ENCODE results near the gene STK39.

DNA sequence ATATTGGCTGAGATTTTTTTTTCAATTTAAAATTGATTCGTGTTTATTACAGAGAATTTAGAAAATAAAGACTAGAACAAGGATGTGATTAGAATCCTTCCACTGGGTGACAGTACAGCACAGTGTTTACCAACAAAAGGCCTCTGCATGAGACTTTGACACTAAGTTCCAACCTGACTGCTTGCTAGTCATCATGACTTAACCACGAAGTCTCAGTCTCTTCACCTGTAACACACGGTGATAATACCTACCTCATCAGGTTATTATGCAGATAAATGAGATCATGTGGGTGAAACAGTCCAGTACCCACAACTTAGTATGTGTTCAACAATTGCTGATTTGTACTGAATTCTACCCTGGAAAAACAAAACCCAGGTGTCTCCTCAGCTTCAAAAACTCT lies 151.2 kb downstream of the STK39 start:
- TF ChIP-seq, protein P1, sequence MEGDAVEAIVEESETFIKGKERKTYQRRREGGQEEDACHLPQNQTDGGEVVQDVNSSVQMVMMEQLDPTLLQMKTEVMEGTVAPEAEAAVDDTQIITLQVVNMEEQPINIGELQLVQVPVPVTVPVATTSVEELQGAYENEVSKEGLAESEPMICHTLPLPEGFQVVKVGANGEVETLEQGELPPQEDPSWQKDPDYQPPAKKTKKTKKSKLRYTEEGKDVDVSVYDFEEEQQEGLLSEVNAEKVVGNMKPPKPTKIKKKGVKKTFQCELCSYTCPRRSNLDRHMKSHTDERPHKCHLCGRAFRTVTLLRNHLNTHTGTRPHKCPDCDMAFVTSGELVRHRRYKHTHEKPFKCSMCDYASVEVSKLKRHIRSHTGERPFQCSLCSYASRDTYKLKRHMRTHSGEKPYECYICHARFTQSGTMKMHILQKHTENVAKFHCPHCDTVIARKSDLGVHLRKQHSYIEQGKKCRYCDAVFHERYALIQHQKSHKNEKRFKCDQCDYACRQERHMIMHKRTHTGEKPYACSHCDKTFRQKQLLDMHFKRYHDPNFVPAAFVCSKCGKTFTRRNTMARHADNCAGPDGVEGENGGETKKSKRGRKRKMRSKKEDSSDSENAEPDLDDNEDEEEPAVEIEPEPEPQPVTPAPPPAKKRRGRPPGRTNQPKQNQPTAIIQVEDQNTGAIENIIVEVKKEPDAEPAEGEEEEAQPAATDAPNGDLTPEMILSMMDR (conservative IDR thresholded peaks at IDR 0.05) = no peak
- no peak for TF ChIP-seq ZFX (IDR thresholded peaks at IDR 0.05)

All from C4-2B (cell line).